ENCODE data around the gene PSMG3.

PSMG3 gene, protein sequence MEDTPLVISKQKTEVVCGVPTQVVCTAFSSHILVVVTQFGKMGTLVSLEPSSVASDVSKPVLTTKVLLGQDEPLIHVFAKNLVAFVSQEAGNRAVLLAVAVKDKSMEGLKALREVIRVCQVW

DNA sequence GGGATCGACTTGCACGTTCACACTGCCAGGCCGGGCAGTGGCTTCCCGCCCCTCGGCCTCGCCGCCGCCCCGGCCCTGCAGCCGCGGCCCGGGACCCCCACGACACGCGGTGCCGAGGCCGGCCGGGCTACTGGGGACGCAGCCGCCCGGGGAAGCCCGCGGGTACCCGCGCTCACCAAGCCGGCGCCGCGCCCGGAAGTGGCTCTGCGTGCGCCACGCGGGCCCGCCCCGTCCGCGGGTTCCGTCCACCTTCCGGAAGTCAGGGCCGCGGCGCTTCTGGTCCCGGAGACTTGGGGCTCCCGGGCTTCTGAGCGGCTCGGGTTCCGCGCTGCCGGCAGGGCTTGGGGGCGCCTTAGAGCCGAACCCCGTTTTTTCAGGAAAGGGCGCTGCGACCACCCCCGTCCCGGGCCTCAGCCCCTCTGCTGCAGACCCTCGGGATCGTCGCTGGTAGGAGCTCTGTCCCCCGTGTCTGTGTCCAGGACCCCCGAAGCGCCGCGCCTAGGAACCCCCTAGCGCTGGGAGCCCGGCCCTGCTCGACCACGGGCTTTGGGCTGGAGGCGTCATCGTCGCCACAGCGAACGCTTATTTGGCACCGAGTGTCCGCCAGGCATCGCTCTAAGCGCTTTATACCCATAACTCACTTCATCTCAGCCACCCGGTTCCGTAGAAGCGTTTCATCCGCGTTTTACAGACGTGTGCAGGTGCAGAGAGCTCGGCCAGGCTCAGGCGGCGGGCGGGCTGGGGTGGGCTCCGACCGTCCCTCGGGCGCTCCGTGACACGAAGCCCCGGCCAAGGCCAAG, at the start of gene PSMG3:
PSMG3 (minus strand) TSS at position 200 of the 800 bp plus-strand sequence. CDS start 693 bp downstream, outside the sequence.
- in situ Hi-C loops (cut with HindIII; ENCODE audit: low pct_unique_long_range_greater_than_20kb, low sequenced_read_pairs) = no loop called here
- peak; percentile 95 for DNase-seq (ENCODE audit: low read depth in 1 of 2, low spot score in 1 of 2)
- TF ChIP-seq JUND (IDR thresholded peaks at IDR 0.05; ENCODE audit: low read depth) = no peak

DNA sequence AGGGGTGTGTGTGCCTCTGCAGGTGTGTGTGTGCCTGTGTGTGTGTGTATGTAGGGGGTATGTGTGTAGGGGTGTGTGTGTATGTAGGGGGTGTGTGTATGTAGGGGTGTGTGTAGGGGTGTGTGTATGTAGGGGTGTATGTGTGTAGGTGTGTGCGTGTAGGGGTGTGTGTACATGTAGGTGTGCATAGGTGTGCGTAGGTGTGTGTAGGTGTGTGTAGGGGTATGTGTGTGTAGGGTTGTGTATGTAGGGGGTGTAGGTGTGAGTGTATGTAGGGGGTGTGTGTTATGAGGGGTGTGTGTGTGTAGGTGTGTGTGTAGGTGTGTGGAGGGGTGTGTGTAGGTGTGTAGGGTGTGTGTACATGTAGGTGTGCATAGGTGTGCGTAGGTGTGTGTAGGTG, 48.6 kb upstream of the PSMG3 start:
- no peak for TF ChIP-seq JUND (IDR thresholded peaks at IDR 0.05; ENCODE audit: low read depth)
- no peak for DNase-seq (ENCODE audit: low read depth in 1 of 2, low spot score in 1 of 2)
- in situ Hi-C loops (cut with HindIII; ENCODE audit: low pct_unique_long_range_greater_than_20kb, low sequenced_read_pairs) = no loop called here

DNA sequence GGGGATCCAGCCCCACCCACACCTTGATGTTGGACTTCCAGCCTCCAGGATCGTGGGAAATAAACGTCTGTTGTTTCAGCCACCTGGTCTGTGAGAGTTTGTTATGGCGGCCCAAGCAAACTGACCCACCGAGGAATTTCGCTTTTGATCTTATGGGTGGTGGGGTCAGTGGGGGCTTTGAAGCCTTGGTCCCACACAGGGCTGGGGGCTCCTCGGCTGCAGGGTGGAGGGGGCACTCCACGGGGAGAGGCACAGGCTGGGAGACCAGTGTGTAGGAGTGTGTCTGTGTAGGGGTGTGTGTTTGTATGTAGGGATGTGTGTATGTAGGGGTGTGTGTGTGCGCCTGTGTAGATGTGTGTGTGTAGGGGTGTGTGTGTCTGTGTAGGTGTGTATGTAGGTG, 48.1 kb upstream of the PSMG3 start:
- in situ Hi-C loops (cut with HindIII; ENCODE audit: low pct_unique_long_range_greater_than_20kb, low sequenced_read_pairs) = no loop called here
- no peak for DNase-seq (ENCODE audit: low read depth in 1 of 2, low spot score in 1 of 2)
- TF ChIP-seq JUND (IDR thresholded peaks at IDR 0.05; ENCODE audit: low read depth) = no peak

DNA sequence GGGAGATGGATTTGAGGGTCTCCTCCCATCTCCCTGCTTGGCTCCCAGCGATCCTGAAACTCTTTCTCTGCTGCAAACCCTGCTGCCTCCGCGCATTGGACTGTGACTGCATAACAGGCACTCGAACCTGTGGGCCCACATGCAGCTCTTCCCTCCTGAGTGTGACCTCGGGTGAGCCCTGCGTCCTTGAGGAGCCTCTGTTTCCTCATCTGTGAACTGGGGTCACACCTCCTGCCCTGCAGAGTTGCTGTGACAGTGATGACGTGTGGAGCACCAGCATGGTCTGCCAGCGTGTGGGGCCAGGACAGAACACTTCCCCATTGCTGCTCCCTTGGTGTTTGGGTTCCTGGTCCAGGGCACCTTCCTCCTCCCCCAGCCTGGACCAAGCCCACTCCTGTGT, 46.9 kb upstream of the PSMG3 start:
- no peak for TF ChIP-seq JUND (IDR thresholded peaks at IDR 0.05; ENCODE audit: low read depth)
- in situ Hi-C loops (cut with HindIII; ENCODE audit: low pct_unique_long_range_greater_than_20kb, low sequenced_read_pairs) = no loop called here
- no peak for DNase-seq (ENCODE audit: low read depth in 1 of 2, low spot score in 1 of 2)

DNA sequence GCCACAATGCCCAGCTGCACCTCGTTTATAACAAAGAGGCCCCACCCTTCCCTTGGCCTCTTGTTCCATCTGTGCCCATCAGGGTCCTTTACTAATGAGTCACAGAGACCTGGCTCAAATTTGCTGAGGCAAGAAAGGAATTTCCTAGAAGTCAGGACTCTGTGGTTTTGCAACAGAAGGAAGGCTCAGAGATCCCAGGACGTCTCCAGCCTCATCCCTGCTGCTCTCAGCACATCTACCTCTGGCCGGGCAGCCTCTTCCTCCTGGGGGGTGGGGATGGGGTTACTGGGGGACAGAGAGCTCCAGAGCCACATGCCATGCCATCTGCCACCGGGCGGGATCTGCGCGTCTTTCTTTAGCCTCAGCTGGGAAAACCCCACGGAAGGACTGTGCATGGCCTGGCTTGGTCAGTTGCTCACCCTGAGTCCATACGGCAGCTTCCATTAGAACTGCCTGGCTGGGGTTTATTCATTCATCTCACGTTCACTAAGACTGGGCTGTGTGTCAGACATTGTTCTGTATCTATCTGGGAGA, 41.9 kb upstream of the PSMG3 start:
- no peak for DNase-seq (ENCODE audit: low read depth in 1 of 2, low spot score in 1 of 2)
- TF ChIP-seq JUND (IDR thresholded peaks at IDR 0.05; ENCODE audit: low read depth) = no peak
- in situ Hi-C loops (cut with HindIII; ENCODE audit: low pct_unique_long_range_greater_than_20kb, low sequenced_read_pairs) = no loop called here

DNA sequence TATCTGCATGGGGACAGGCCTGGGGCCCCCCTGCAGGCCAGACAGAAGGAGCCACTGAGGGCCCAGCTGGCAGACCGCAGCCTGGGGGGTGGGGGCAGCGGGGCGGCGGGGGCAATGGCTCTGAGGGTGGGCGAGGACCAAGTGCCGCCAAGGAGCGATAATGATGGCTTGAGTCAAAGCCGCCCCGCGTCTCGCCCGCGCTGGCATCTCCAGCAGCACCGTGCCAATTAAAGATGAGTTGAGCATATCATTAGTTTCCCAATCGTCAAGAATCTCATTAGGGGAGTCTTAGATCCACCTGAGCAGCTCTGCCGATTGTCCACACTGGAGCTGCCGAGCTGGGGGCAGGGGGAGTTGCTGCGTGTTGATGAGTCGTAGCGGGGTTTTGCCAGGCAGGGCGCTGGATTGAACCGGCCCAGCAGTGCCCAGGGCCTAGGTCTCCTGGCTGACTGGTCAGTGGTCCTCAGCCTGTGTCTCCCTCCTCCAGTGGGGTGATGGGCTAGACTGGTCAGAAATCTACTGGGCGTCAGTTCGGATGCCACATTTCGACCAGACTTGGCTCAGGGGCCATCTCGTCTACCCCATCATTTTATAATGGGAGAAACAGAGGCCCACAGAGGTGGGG, 41.0 kb upstream of the PSMG3 start:
- in situ Hi-C loops (cut with HindIII; ENCODE audit: low pct_unique_long_range_greater_than_20kb, low sequenced_read_pairs) = no loop called here
- no peak for TF ChIP-seq JUND (IDR thresholded peaks at IDR 0.05; ENCODE audit: low read depth)
- DNase-seq (ENCODE audit: low read depth in 1 of 2, low spot score in 1 of 2) = no peak

DNA sequence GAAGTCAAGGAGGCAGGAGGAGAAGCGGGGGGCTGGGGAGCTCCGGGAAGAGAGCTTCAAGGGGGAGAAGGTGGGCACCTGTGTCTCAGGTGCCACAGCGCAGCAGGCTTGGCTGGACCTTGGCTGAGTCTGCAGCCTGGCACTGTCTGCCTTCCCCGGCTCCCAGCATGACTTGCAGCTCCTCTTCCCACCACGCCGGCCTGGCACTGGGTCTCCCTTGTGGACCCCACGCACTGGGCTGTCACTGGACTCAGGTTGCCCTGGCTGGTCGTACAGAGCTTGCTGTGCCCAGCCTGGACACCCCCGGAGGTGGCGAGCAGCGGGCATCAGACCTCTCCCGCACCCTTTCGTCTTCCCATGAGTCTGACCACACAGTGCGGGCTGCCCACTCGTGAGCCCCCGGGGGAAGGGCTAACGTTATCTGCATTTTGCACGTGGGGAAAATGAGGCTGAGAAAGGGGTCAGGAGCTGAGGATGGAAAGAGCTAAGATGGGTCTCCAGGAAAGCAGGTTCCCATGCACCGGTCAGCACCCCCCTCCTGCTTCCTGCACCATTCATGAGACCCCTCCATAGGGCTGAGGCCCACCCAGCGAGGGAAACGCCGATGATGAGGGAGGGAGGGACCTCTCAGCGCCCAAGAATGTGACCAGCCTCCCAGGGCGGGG, 40.3 kb upstream of the PSMG3 start:
- in situ Hi-C loops (cut with HindIII; ENCODE audit: low pct_unique_long_range_greater_than_20kb, low sequenced_read_pairs) = no loop called here
- TF ChIP-seq JUND (IDR thresholded peaks at IDR 0.05; ENCODE audit: low read depth) = no peak
- DNase-seq (ENCODE audit: low read depth in 1 of 2, low spot score in 1 of 2) = no peak

DNA sequence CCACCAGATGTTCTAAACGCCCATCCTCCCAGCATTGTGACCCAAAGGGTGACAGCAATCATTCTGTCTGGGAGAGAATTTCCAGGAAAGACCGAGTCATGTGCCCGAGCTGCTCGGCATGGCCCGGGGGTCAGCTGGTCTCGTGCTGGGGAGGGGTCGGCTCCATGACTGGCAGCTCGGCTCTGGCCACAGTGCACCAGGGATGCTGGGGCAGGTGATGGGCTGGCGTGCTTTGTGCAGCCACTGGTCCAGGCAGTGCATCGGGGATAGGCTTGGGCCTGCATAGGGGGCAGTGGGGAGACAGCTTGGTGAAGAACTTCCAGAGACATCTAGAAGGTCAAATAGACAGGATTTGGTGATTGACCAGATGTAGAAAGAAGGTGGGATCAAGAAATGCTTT, 39.2 kb upstream of the PSMG3 start:
- DNase-seq (ENCODE audit: low read depth in 1 of 2, low spot score in 1 of 2) = no peak
- no peak for TF ChIP-seq JUND (IDR thresholded peaks at IDR 0.05; ENCODE audit: low read depth)
- in situ Hi-C loops (cut with HindIII; ENCODE audit: low pct_unique_long_range_greater_than_20kb, low sequenced_read_pairs) = no loop called here

DNA sequence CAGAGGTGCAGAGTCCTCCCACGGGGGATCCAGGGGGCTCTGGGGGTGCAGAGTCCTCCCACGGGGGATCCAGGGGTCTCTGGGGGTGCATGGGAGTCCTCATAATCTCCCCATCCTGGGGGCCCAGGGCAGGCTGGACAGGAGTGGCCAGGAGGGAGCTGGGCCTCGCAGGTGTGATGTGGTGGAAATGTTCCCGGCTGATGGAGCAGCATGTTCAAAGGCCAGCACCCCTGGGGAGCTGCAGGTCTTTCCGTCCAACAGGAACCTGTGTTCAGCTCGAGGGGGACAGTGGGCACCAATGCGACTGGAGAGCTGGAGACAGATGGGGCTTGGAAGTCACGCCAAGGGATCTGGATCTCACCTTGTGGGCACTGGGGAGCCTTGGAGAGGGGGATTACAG, 38.5 kb upstream of the PSMG3 start:
- in situ Hi-C loops (cut with HindIII; ENCODE audit: low pct_unique_long_range_greater_than_20kb, low sequenced_read_pairs) = no loop called here
- TF ChIP-seq JUND (IDR thresholded peaks at IDR 0.05; ENCODE audit: low read depth) = no peak
- no peak for DNase-seq (ENCODE audit: low read depth in 1 of 2, low spot score in 1 of 2)

DNA sequence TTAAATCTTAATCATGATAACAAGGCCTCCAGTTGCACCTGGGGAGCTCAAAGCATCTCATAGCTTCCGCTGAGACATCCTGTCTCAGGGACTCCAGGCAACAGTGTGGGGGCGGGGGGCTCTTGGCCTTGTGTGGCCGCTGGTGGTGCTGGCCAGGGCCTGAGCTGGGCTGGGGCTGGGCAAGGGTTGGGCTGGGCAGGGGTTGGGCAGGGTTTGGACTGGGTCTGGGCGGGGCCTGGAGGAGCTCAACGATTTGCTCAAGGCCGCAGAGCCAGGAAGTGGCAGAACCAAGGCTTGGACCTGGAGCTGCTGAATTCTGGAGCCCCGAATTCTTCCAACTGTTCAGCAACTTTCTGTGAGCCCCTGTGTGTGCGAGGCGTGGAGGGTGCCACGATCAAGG, 37.9 kb upstream of the PSMG3 start:
- TF ChIP-seq JUND (IDR thresholded peaks at IDR 0.05; ENCODE audit: low read depth) = no peak
- DNase-seq (ENCODE audit: low read depth in 1 of 2, low spot score in 1 of 2) = peak in 1 of 2 experiments; percentile 23
- in situ Hi-C loops (cut with HindIII; ENCODE audit: low pct_unique_long_range_greater_than_20kb, low sequenced_read_pairs) = no loop called here

DNA sequence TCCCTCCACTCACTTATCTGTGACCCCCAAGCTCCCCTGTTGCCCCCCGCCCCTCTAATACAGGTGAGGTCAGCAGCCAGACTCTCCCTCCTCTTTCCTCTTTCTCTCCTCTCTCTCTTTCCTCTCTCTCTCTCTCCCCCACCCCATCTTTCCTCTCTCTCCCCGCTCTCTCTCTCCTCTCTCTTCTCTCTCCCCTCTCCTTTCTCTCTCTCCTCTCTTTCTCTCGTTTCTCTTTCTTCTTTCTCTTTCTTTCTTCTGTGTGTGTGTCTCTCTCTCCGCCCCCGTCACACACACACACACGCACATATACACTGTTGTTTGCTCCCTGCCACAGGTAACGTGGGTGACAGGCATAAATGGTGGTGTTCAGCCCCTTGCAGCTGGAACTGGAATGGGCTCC, 37.2 kb upstream of the PSMG3 start:
- TF ChIP-seq JUND (IDR thresholded peaks at IDR 0.05; ENCODE audit: low read depth) = no peak
- in situ Hi-C loops (cut with HindIII; ENCODE audit: low pct_unique_long_range_greater_than_20kb, low sequenced_read_pairs) = no loop called here

DNA sequence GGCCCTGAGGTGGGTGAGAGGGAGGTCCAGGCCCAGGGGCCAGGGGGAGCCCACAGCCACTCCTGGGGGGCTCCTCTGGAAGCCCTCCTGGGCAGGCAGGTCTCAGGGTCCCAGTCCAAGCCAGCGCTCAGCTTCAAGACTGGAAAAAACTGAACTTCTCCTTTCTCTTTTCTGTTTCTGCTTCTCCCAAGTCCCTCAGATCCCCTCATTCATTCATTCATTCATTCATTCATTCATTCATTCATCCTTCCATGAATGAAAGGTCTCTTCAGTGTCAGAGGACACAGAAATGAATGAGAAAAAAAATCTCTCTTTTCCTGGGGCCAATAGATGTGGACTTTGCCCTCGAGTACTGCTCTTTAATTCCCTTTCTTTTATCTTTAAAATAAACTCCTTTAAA, 34.6 kb upstream of the PSMG3 start:
- in situ Hi-C loops (cut with HindIII; ENCODE audit: low pct_unique_long_range_greater_than_20kb, low sequenced_read_pairs) = no loop called here
- no peak for DNase-seq (ENCODE audit: low read depth in 1 of 2, low spot score in 1 of 2)
- no peak for TF ChIP-seq JUND (IDR thresholded peaks at IDR 0.05; ENCODE audit: low read depth)

More for the DNA sequence above, 37.2 kb upstream of the PSMG3 start:
- DNase-seq (ENCODE audit: low read depth in 1 of 2, low spot score in 1 of 2) = no peak
